ENCODE results near the gene NALCN.

Gene NALCN

GRCh38 chr13:101398191-101398590, 18.1 kb downstream of the NALCN start:
- H3K36me3 Mint-ChIP-seq (ENCODE audit: low read depth) = no peaks in the 10 kb centered on the region
- H3K9me3 Mint-ChIP-seq = no peaks in the 10 kb centered on the region
- no peak overlapping the region for H3K4me3 Mint-ChIP-seq
- no peaks in the 10 kb centered on the region for H3K27me3 Mint-ChIP-seq (ENCODE audit: low read depth)
- TF ChIP-seq CTCF (IDR thresholded peaks at IDR 0.05; ENCODE audit: unreplicated experiment in 3 of 3) = no peak
- H3K4me1 Mint-ChIP-seq = no peaks in the 10 kb centered on the region
- H3K27ac Mint-ChIP-seq = no peak overlapping the region

- no peak overlapping the region for H3K27ac Mint-ChIP-seq
- no peaks in the 10 kb centered on the region for H3K36me3 Mint-ChIP-seq (ENCODE audit: low read depth)
- no peaks in the 10 kb centered on the region for H3K4me1 Mint-ChIP-seq
- H3K9me3 Mint-ChIP-seq = no peaks in the 10 kb centered on the region
- H3K4me3 Mint-ChIP-seq = no peak overlapping the region
- no peaks in the 10 kb centered on the region for H3K27me3 Mint-ChIP-seq (ENCODE audit: low read depth)
- TF ChIP-seq CTCF (IDR thresholded peaks at IDR 0.05; ENCODE audit: unreplicated experiment in 3 of 3) = no peak
Observed at GRCh38 chr13:101397742-101398141, 18.6 kb downstream of the NALCN start.

- H3K27ac Mint-ChIP-seq = no peak overlapping the region
- H3K4me3 Mint-ChIP-seq = no peak overlapping the region
- no peaks in the 10 kb centered on the region for H3K4me1 Mint-ChIP-seq
Observed at GRCh38 chr13:101394605-101395004, 21.7 kb downstream of the NALCN start.

GRCh38 chr13:101393140-101393539, 23.2 kb downstream of the NALCN start:
- no peak for TF ChIP-seq CTCF (IDR thresholded peaks at IDR 0.05; ENCODE audit: unreplicated experiment in 3 of 3)
- Mint-ChIP-seq H3K27ac (no peak overlapping the region), H3K4me1 (no peaks in the 10 kb centered on the region), H3K4me3 (no peak overlapping the region), H3K9me3 (no peaks in the 10 kb centered on the region), H3K27me3 (ENCODE audit: low read depth) (no peaks in the 10 kb centered on the region), H3K36me3 (ENCODE audit: low read depth) (no peaks in the 10 kb centered on the region)

More at GRCh38 chr13:101394605-101395004, 21.7 kb downstream of the NALCN start:
- no peaks in the 10 kb centered on the region for H3K9me3 Mint-ChIP-seq
- H3K36me3 Mint-ChIP-seq (ENCODE audit: low read depth) = no peaks in the 10 kb centered on the region
- H3K27me3 Mint-ChIP-seq (ENCODE audit: low read depth) = no peaks in the 10 kb centered on the region
- no peak for TF ChIP-seq CTCF (IDR thresholded peaks at IDR 0.05; ENCODE audit: unreplicated experiment in 3 of 3)

- Mint-ChIP-seq H3K27me3 (ENCODE audit: low read depth) (no peaks in the 10 kb centered on the region), H3K4me1 (no peaks in the 10 kb centered on the region), H3K27ac (peak overlapping the region in 1 of 3 experiments; percentile 32), H3K36me3 (ENCODE audit: low read depth) (no peaks in the 10 kb centered on the region), H3K4me3 (no peak overlapping the region), H3K9me3 (no peaks in the 10 kb centered on the region)
- TF ChIP-seq CTCF (IDR thresholded peaks at IDR 0.05; ENCODE audit: unreplicated experiment in 3 of 3) = no peak
Observed at GRCh38 chr13:101390461-101390860, 25.8 kb downstream of the NALCN start.

GRCh38 chr13:101384929-101385328, 31.4 kb downstream of the NALCN start:
- no peaks in the 10 kb centered on the region for H3K36me3 Mint-ChIP-seq (ENCODE audit: low read depth)

More at GRCh38 chr13:101384929-101385328, 31.4 kb downstream of the NALCN start:
- no peaks in the 10 kb centered on the region for H3K27me3 Mint-ChIP-seq (ENCODE audit: low read depth)
- H3K4me3 Mint-ChIP-seq = no peak overlapping the region
- H3K27ac Mint-ChIP-seq = no peak overlapping the region
- no peak for TF ChIP-seq CTCF (IDR thresholded peaks at IDR 0.05; ENCODE audit: unreplicated experiment in 3 of 3)
- H3K4me1 Mint-ChIP-seq = peaks cover 5% of the 10 kb centered on the region
- no peaks in the 10 kb centered on the region for H3K9me3 Mint-ChIP-seq
